ENCODE measurements around the gene RNASE13.

DNA sequence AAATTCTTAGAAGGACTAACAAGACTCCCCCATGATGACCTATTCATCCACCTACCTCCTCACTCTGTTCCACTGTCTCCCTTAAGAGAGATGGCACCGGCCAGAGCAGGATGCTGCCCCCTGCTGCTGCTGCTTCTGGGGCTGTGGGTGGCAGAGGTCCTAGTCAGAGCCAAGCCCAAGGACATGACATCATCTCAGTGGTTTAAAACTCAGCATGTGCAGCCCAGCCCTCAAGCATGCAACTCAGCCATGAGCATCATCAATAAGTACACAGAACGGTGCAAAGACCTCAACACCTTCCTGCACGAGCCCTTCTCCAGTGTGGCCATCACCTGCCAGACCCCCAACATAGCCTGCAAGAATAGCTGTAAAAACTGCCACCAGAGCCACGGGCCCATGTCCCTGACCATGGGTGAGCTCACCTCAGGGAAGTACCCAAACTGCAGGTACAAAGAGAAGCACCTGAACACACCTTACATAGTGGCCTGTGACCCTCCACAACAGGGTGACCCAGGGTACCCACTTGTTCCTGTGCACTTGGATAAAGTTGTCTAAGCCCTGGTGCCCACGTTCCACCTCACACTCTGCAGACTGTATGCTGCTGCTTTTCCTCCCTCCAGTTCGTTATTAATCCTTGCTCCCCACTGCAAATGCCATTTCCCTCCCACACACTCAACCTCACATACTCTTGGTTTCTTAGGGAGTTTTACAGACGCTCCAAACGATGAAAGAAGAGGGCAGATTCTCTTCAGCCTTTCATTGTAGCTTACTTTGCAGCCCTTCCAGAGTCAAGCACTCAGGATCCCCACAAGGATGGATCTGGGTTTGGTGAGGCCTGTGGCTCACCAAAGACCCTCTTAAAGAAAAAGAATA, 23.4 kb upstream of the RNASE13 start, which contains the start of gene RNASE8:
- TF ChIP-seq, protein P1, sequence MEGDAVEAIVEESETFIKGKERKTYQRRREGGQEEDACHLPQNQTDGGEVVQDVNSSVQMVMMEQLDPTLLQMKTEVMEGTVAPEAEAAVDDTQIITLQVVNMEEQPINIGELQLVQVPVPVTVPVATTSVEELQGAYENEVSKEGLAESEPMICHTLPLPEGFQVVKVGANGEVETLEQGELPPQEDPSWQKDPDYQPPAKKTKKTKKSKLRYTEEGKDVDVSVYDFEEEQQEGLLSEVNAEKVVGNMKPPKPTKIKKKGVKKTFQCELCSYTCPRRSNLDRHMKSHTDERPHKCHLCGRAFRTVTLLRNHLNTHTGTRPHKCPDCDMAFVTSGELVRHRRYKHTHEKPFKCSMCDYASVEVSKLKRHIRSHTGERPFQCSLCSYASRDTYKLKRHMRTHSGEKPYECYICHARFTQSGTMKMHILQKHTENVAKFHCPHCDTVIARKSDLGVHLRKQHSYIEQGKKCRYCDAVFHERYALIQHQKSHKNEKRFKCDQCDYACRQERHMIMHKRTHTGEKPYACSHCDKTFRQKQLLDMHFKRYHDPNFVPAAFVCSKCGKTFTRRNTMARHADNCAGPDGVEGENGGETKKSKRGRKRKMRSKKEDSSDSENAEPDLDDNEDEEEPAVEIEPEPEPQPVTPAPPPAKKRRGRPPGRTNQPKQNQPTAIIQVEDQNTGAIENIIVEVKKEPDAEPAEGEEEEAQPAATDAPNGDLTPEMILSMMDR (IDR thresholded peaks at IDR 0.05) = no peak
- TF ChIP-seq POLR2A (IDR thresholded peaks at IDR 0.05) = no peak
